GM18499 (cell line): ENCODE data around the gene TBC1D14.

ENCODE experiments used
- ATAC-seq: cut with Tn5 transposase; IDR thresholded peaks from one replicate; pipeline ENCODE4 v1.9.1; 2021; ENCODE audit warnings: moderate number of reproducible peaks; ENCODE audit not compliant: insufficient read depth, unreplicated experiment

TBC1D14 gene

GRCh38 chr4:6944301-6945051, 34.9 kb downstream of the TBC1D14 start:
- no peak for ATAC-seq

GRCh38 chr4:6945052-6945409, 35.4 kb downstream of the TBC1D14 start:
- ATAC-seq = no peak

- no peak for ATAC-seq
These were observed 36.9 kb downstream of the TBC1D14 start for GRCh38 chr4:6946497-6946896.

GRCh38 chr4:6948134-6948460, 38.5 kb downstream of the TBC1D14 start:
- no peak for ATAC-seq

GRCh38 chr4:6951880-6952381, 42.3 kb downstream of the TBC1D14 start:
- ATAC-seq = no peak

- ATAC-seq = no peak
These were observed 44.2 kb downstream of the TBC1D14 start for GRCh38 chr4:6953751-6954380.

- ATAC-seq = no peak
These were observed 45.8 kb downstream of the TBC1D14 start for GRCh38 chr4:6955261-6955911.

- ATAC-seq = no peak
These were observed 46.4 kb downstream of the TBC1D14 start for GRCh38 chr4:6956087-6956433.

GRCh38 chr4:6956434-6957147, 47.0 kb downstream of the TBC1D14 start:
- no peak for ATAC-seq

- no peak for ATAC-seq
These were observed 47.5 kb downstream of the TBC1D14 start for GRCh38 chr4:6957148-6957520.

- no peak for ATAC-seq
These were observed 48.4 kb downstream of the TBC1D14 start for GRCh38 chr4:6957994-6958393.

- ATAC-seq = no peak
These were observed 49.6 kb downstream of the TBC1D14 start for GRCh38 chr4:6959261-6959660.

GRCh38 chr4:6960154-6960553, 50.5 kb downstream of the TBC1D14 start:
- ATAC-seq = no peak

GRCh38 chr4:6960628-6961412, 51.2 kb downstream of the TBC1D14 start:
- ATAC-seq = no peak

- ATAC-seq = no peak
These were observed 52.0 kb downstream of the TBC1D14 start for GRCh38 chr4:6961496-6962210.

GRCh38 chr4:6962211-6963041, 52.8 kb downstream of the TBC1D14 start:
- no peak for ATAC-seq

GRCh38 chr4:6963139-6963611, 53.5 kb downstream of the TBC1D14 start:
- no peak for ATAC-seq

- ATAC-seq = no peak
These were observed 55.2 kb downstream of the TBC1D14 start for GRCh38 chr4:6964858-6965257.

GRCh38 chr4:6965329-6965728, 55.7 kb downstream of the TBC1D14 start:
- ATAC-seq = no peak
